Stimulated activated CD4-positive, alpha-beta T cell treated with anti-CD3 and anti-CD28 coated beads, Interleukin-2, amount 100 ng/mL, for 4 hours (primary cell): Measurements from ENCODE around the gene EPB42.
"Not testable (repeated sequence)": the region's sequence is repeated elsewhere in the genome, so short reads cannot be mapped to it uniquely, and the experiment has no call there.

Experiments used
- DNase-seq: peaks from one replicate; pipeline ENCODE4 v3.0.0-alpha.2; 2020; ENCODE audit warnings: low read depth

The EPB42 gene

DNA sequence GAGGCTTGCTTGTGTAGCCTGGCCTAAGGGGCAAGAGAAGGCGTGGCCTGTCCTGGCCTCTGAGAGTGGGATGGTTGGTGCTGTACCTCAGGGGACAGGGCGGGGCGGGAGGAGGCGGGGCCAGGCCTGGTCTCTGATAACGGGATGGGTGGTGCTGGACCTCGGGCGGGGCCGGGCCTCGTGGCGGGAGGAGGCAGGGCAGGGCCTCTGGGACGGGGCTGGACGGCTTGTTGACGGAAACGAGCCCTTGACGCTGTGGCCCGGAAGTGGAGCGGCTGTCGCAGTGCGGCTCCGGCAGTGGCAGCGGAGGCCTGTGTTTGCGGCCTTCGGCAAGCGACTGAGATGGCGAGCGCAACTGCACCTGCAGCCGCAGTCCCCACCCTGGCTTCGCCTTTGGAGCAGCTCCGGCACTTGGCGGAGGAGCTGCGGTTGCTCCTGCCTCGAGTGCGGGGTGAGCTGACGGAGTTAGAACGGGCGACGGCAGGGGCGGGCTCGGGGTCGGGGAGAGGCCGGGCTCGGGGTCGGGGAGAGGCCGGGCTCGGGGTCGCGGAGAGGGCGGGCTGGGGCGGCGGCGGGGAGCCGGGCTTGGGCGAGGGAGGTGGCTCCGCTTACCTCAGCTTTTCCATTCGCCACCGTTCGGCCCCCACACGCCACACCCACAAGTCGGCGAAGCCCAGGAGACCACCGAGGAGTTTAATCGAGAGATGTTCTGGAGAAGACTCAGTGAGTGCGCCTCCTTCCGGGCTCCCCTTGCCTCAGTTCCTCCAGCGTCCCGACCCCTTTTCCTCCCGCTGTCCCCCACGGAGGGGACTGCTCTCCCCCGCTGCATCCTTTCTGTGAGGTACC, 35.4 kb downstream of the EPB42 start, which contains the start of gene CCNDBP1:
Gene CCNDBP1 (plus strand): TSS at position 247 of the 846 bp plus-strand sequence. CDS start 96 bp downstream, at position 343.
- DNase-seq: peak; percentile 62

DNA sequence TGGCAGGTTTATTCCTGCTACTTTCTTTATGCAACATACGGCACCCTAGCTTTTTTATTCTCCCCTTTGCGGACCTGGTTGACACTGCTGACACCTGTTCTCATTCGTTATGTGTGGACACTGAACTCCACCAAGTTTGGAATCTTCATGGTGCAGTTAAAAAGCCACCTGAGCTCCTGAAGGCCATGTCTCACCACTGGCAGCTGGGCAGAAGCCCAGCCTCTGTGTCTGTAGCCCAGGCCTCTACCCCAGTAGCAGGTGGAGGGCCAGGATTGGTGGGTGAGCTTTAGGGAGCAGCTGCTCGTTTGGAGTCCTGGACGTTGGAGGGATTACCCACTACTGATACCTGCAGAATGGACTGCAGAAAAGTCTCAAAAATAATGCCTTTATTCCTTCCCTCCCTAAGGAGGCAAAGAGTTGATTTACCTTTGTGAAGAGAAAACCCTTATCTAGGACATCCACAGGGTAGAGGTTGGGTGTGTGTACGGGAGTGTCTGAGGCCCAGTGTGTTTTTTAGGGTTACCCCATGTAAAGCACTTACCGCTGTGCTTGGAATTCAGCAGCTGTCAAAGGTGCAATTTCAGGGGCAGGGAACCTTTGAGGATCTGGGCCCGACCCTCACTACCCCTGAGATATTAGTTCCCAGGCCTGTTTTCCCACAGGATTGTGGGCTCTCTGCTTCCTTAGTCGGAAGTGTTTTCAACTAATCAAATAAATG, 36.3 kb downstream of the EPB42 start:
- no peak for DNase-seq

DNA sequence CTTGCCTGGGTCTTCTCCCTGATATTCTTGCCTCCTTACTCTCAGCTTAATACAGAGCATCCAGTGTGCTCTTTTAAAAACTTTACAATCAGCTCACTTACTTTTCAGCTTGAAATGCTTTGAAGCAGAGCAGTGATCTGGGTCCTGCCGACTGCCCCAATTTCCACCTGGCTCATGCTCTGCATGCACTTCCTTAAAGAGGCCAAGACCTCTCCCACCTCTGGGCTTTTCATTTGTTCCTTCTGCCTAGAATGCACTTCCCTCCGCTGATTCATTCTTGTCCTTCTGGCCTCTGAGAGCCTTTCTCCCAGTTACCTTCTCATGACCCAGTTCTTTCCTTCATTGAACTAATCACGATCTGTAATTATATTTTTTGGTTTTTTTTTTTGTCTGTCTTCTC, 37.5 kb downstream of the EPB42 start:
- no peak for DNase-seq

DNA sequence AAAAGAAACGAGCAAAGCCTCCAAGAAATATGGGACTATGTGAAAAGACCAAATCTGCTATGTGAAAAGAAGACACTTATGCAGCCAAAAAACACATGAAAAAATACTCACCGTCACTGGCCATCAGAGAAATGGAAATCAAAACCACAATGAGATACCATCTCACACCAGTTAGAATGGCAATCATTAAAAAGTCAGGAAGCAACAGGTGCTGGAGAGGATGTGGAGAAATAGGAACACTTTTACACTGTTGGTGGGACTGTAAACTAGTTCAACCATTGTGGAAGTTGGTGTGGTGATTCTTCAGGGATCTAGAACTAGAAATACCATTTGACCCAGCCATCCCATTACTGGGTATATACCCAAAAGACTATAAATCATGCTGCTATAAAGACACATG, 43.7 kb downstream of the EPB42 start:
- DNase-seq: not testable (repeated sequence)

DNA sequence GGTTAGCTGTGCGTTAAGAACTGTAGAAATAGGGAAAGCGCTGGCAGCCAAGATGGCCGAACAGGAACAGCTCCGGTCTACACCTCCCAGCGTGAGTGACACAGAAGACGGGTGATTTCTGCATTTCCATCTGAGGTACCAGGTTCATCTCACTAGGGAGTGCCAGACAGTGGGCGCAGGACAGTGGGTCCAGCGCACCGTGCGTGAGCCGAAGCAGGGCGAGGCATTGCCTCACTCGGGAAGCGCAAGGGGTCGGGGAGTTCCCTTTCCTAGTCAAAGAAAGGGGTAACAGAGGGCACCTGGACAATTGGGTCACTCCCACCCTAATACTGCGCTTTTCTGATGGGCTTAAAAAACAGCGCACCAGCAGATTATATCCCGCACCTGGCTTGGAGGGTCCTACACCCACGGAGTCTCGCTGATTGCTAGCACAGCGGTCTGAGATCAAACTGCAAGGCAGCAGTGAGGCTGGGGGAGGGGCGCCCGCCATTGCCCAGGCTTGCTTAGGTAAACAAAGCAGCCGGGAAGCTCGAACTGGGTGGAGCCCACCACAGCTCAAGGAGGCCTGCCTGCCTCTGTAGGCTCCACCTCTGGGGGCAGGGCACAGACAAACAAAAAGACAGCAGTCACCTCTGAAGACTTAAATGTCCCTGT, 45.0 kb downstream of the EPB42 start:
- DNase-seq: not testable (repeated sequence)

DNA sequence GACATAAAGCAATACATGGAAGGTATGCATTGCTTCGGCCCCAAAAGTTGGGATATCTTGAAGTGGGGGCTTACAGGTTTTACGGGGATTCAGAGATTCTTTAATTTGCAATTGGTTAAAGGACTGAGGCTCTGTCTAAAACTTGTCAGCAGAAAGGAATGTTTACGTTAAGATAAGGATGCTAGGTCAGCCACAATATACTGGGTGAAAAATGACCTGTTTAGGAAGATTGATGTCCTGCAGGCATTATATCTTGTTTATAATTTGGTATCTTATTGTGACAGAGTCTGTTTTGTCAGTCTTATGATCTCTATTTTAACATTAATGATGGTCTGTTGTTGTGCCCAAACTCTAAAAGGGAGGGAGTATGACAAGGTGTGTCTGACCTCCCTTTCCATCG, 50.9 kb downstream of the EPB42 start:
- DNase-seq: no peak

DNA sequence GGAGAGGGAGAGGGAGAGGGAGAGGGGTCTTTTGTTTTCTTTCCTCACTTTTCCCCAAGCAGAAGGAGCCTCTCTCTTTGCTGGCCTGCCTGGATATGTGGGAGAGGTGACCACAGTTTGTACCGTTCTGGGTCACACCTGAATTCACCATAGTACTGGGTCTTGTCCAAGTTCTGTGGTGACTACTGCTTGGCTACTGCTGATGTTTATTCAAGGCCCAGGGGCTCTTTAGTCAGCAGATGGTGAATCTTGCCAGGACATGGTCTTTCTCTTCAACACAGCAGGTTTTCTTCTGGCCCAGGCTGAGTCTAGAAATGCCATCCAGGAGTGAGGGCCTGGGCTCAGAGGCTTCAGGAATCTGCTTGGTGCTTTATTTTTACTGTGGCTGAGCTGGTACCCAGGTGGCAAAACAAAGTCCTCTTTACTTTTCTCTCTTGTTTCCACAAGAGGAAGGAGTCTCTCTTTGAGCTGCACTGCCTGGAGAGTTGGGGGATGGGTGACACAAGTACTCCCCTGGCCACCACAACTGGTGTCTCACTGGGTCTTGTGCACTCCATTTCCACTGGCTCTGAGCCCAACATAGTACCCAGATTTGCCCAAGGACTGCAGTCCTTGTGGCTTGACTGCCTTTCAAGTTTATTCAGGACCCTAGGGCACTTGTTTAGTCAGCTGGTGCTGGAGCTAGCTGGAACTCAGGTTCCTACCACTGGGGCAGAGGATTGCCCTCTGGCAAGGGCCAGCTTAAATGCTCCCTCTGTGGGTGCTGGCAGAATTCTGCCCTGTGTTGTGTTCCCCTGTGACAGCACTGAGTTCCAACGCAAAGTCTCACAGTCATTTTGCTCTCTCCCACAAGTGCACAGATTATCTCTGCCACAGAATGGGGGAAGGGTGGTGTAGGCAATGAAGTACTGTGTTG, 52.4 kb downstream of the EPB42 start:
- no peak for DNase-seq

DNA sequence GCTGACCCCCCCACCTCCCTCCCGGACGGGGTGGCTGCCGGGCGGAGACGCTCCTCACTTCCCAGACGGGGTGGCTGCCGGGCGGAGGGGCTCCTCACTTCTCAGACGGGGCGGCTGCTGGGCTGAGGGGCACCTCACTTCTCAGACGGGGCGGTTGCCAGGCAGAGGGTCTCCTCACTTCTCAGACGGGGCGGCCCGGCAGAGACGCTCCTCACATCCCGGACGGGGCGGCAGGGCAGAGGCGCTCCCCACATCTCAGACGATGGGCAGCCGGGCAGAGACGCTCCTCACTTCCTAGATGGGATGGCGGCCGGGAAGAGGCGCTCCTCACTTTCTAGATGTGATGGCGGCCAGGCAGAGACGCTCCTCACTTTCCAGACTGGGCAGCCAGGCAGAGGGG, 53.6 kb downstream of the EPB42 start:
- DNase-seq: not testable (repeated sequence)

DNA sequence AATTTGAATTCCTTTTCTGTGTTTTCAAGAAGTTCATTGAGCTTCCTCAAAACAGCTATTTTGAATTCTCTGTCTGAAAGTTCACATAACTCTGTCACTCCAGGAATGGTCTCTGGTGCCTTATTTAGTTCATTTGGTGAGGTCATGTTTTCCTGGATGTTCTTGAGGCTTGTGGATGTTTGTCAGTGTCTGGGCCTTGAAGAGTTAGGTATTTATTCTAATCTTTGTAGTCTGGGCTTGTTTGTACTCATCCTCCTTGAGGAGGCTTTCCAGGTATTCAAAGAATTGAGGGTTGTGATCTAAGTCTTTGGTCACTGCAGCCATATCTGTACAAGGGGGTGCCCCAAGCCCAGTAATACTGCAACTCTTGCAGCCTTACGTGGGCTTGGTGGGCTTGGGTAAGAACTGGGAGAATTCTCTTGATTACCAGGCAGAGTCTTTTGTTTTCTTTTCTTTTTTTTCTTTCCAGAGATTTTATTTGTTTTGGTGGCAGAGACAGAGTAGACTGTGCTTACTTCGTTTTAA, 55.0 kb downstream of the EPB42 start:
- no peak for DNase-seq

DNA sequence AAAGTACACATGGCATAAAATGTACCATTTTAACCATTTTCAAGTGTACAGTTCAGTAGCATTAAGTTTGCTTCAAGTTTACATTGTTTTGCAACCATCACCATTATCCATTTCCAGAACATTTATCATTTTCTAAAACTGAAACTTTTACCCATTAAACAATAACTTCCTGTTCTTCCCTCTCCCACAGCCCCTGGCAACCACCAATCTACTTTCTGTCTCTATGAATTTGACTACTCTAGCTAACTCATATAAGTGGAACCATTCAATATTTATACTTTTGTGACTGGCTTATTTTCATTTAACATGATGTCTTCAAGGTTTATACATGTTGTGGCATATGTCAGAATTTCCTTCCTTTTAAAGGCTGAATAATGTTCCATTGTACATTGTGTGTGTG, 67.5 kb downstream of the EPB42 start:
- DNase-seq: no peak

DNA sequence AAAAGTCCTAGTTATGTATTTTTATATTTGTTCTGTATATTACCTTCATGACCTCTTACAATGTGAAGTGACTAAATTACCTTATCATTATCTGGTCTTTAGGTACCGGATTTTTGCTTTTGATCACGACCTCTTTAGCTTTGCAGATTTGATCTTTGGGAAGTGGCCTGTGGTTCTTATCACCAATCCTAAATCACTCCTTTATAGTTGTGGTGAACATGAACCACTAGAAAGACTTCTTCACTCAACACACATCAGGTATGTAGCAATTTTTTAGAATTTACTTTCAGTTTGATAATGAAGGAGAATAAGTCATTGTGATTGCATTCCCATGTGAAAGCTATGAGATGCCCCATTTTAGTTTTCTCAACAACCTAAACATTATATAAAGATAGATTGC, 69.1 kb downstream of the EPB42 start:
- DNase-seq: no peak

DNA sequence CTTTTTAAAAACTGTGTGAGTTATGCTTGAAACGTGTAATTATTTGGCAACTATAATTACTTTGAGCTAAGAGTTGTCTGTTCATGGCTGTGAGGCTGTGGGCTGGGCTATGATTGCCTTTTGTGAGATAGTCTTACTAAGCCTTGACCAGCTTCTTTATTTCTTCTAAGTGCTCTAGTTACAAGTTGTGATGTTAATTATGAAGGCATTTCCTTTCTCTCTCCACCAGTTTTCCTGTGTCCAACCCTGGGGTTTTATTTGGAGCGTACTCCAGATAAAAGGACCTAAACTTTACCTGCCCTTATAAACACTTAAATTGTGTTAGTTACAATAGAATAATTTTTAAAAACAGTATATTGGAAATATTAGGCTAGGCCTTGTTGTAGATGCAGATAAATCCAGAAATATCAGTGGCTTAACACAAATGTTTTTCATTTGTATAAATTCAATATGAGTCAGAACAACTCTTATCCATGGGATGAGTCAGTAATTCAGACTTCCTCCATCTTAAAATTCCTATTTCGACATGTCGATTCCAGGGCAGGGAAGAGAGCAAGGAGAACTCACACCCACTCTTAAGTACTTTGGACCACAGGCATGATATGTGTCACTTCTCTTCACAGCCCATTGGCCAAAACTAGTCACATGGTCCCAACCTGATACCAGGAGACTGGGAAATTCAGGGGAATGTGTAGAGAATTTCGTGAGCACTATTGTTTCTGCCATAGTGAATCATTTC, 70.5 kb downstream of the EPB42 start:
- no peak for DNase-seq
